Hematopoietic multipotent progenitor cell treated with erythropoietin and hydrocortisone succinate and interleukin-3 and kit ligand, for 4 days (in vitro differentiated cells): ENCODE measurements around the gene ACTRT3.
"Not testable (repeated sequence)": the region's sequence is repeated elsewhere in the genome, so short reads cannot be mapped to it uniquely, and the experiment has no call there.

ENCODE experiments used
- DNase-seq: peaks from one replicate; pipeline ENCODE4 v3.0.0-alpha.2; 2015

The ACTRT3 gene

DNA sequence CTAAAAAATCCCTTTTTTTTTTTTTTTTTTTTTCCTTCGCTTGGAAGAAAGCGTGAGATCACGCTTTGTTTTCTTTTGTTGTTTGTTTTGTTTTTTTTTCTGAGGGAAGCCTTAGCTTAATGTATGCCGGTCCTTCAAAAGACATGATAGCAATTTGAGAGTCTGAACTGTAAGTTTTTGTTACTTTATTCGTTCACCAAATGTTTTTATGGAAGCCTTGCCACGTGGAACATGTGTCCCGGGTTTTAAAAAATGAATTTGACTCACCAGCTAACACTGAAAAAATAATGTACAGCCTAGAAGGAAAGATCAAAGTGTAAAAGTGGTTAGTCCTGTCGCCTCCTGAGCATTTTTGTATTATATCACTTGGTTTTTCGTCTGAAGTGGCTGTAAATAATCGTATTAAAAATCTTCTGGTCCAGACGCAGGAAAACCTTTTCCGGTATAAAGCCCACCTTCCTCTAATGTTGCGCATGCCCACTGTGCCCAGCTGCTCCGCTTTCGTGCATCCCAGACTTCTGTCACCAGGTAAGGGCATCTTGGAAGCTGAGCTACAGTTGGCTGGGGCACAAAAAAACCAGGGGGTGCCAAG, 3.0 kb upstream of the ACTRT3 start:
- DNase-seq: peak; percentile 89

DNA sequence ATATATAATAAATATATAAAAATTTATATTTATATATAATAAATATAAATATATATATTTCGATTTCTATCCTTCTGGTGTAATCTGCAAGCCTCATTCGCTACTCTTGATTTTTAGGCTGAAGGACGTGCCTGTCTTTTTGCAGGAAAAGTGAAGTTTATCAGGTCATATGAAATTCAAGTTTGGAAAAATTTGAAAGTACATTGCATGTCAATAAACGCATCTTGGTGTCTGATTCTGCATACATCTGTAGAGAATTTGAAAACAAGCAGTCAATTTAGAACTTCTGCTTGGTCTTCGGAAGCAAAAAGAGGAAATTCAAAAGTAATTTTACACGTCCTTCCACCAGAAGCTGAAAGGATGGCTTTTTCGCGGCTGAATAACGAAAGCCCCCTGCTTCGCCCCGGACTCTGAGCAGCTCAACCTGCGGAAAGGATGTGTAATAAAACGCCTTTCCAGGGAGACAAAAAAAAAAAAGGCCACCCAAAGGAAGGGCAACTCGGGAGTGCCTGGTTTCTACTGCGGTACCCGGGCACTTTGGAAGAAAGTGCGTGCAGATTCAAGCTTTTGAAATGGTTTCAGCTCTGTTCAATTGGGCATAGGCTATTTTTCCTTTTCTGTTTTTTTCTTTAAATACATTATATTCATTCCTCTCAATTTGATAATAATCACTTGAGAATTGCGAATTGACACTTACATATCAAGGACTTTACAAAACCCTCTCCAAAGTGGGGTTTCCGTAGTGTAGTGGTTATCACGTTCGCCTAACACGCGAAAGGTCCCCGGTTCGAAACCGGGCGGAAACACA, 2.3 kb upstream of the ACTRT3 start:
- DNase-seq: peak; percentile 93

- DNase-seq: peak; percentile 96
Observed at GRCh38 chr3:169764882-169765612, 4.3 kb downstream of the ACTRT3 start, which contains the start of gene TERC. Gene TERC (minus strand): TSS chr3:169765060.

DNA sequence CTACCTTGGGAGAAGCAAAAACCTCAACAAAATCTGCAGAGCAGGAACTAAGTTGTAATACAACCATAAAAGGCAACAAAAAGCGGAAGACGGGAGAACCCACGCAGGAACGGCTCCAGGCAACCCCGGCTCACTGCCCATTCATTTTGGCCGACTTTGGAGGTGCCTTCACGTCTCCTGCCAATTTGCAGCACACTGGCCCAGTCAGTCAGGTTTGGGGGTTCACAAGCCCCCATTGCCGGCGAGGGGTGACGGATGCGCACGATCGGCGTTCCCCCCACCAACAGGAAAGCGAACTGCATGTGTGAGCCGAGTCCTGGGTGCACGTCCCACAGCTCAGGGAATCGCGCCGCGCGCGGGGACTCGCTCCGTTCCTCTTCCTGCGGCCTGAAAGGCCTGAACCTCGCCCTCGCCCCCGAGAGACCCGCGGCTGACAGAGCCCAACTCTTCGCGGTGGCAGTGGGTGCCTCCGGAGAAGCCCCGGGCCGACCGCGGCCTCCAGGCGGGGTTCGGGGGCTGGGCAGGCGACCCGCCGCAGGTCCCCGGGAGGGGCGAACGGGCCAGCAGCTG, 5.0 kb downstream of the ACTRT3 start:
- DNase-seq: peak; percentile 88

DNA sequence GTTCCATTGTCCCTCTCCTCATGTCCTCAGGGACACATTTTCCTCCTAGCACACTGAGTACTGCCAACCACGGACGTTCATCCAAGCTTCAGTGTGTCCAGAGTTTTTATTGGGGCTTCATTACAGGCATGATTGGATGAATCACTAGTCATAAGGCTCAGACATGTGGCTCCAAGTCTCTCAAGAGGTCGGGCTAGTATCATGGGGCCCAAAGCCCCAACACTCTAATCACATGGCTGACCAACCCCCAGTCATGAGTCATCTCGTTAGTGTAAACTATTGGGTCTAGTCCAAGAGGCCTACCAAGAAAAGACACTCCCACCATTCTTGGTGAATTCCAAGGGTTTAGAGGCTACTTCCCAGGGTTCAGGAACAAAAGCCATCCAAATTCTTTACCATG, 8.9 kb downstream of the ACTRT3 start:
- no peak for DNase-seq

- peak; percentile 79 for DNase-seq
Observed at GRCh38 chr3:169759256-169759655, 10.1 kb downstream of the ACTRT3 start.

DNA sequence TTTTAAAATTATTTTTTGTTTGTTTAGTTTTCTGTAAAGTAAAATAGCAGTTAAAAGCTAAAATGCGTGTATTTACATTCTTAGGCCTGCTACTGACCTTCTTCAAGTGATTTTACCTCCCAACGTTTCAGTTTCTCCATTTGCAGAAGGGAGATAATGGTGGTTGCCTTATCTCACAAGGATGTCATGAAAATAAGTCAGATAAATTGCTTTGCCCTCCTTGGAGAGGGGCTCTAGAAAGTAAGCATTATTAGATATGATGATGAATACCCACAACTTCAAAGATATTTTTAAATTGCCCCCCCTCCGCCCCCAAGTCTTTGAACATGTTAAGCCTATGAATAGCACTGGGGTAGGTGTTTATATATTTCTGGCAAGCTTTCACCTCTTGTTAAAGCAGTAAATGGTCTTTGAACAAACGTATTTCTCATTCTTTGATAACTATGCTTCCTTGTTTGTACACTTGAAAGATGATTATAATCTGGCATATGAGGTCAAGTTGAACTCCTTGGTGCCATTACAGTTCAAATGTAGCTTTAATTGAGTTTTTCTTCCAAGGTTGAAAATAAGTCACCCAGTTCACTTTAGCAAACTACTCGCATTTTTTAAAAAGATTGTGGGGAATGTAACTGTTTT, 10.9 kb downstream of the ACTRT3 start:
- DNase-seq: peak; percentile 63

GRCh38 chr3:169755488-169755887, 13.9 kb downstream of the ACTRT3 start:
- DNase-seq: no peak

DNA sequence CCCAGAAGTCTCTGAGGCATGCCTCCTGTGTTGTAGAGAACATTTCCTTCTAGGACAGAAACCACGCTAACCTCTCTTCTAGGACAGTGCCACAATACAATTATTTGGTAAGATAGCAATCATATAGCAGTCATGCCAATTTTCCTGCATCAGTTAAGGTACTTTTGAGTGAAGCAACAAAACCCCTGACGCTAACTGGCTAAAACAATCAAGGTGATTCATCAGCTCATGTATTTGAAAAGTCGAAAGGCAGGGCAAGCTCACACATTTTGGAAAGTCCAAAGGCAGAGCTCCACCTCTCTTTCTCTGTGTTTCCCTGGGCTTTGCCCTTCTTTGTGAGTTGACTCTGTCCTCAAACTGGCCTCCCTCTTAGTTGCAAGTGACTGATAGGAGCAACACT, 14.7 kb downstream of the ACTRT3 start:
- no peak for DNase-seq

DNA sequence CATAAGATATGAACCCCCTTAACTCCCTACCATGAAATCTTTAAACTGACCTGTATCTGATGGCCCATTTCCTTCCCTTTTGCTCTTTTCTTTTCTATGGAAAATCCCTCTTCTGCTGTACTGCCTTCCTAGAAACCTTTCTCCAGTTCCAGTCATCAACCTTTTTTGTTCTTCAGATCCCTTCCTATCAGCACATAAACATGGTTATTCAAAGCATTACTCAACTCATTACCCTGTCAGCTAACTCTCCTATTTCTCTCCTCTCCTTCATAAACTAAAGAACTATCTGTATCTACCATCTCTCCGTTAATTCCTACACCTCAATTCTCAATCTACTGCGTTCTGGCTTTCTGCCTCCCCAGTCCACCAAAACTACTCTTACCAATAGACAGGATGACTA, 17.5 kb downstream of the ACTRT3 start:
- no peak for DNase-seq

DNA sequence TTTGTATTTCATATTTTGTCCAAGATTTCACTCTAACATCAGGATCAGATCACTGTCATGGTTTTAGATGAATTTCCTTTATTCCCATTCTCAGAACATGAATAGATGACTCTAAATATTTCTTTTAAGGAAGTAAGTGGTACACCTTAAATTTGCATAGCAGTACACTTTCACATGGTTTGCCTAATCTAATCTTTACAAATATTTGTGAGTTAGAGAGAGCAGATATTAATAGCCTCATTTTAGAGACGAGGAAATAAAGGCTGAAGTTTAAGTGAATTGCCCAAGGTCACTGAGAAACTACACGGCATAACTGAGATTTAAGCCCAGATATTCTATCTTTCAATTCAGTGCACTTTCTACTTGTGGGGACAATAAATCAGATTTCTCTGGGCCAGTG, 18.7 kb downstream of the ACTRT3 start:
- DNase-seq: no peak

- DNase-seq: no peak
Observed at GRCh38 chr3:169748670-169749069, 20.7 kb downstream of the ACTRT3 start.

DNA sequence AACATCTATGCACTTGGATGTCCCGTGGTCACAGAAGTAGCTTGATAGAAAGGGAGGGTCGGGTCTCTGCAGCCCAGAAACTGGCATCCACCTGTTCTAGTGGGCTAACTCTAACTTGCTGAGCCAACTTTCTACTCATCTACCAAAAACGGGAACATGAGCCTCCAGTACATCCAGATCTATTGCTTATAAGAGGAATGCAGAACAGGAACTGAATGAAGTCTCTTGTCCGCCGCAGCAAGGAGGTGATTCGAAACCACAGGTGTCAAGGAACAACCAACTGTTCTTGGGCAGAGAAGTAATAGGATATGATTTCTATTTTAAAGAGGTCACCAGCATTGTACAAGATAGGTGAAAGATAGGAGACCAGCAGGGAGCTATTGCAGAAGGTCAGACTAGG, 22.4 kb downstream of the ACTRT3 start:
- peak; percentile 42 for DNase-seq

DNA sequence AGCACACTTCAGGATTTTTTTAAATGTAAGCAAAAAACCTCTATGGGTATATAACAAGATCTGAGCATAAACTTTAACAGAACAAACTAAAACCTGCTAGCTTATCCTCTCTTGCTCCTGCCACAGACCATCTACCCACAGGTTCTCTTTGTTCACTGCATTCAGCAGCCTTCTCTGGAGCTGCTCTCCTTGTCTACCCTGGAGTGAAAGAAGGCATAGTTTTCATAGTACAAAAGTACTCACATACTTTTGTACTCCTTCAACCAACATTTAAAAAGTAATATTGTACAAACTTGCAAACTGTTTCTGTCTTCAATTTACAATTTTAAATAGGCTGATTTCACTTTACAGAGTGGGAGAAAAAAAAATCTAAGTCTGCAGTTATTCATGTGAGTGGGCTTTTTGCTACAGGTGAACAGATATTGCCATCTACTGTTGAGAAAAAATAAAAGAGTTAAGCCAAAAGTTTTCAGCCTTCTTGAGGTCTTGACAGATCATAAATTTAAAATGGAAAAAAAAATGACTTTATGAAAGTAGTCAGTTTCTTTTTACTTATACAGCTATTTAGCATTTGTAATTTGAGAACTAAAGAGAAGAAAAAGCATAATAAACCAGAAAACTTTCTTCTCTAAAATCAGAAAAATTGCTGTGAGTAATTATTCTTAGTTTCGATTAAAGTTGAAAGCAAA, 24.9 kb downstream of the ACTRT3 start:
- peak; percentile 65 for DNase-seq

- no peak for DNase-seq
Observed at GRCh38 chr3:169739067-169739466, 30.3 kb downstream of the ACTRT3 start.

DNA sequence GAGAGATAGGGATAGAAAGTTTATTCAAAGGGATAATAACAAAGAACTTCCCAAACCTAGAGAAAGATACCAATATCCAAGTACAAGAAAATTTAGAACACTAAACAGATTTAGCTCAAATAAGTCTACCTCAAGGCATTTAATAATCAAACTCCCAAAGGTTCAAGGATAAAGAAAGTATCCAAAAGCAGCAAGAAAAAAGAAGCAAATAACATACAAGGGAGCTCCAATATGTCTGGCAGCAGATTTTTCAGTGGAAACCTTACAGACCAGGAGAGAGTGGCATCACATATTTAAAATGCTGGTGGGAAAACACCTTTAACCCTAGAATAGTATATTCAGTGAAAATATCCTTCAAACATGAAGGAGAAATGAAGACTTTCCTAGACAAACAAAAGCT, 37.5 kb downstream of the ACTRT3 start:
- not testable (repeated sequence) for DNase-seq

DNA sequence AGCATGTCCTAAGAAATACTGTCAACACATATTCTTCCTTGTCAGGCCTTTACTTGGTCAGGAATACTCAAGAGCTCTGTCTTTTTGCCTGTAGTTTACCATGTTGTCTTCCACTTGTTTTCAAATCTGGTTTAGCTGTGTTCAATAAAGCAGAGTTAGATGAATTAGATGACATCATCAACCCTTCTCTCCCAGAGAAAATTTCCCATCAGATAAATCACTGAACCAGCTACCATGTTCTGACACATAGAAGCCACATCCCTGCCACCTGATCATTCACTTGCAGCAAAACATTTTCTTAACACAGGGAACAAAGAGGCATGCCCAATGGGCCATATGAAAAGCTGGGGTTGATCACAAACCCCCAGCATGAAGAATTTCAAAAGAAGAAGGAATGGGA, 46.6 kb downstream of the ACTRT3 start:
- no peak for DNase-seq

- DNase-seq: not testable (repeated sequence)
Observed at GRCh38 chr3:169718415-169718814, 50.9 kb downstream of the ACTRT3 start.
